CD4-positive, alpha-beta T cell treated with Interleukin-6 for 4 hours (primary cell): Measurements from ENCODE around the gene VCX.
"Not testable (repeated sequence)": the region's sequence is repeated elsewhere in the genome, so short reads cannot be mapped to it uniquely, and the experiment has no call there.

Source experiments
- DNase-seq: peaks from one replicate; pipeline ENCODE4 v3.0.0-alpha.2; 2020; ENCODE audit warnings: mixed read lengths

VCX gene

DNA sequence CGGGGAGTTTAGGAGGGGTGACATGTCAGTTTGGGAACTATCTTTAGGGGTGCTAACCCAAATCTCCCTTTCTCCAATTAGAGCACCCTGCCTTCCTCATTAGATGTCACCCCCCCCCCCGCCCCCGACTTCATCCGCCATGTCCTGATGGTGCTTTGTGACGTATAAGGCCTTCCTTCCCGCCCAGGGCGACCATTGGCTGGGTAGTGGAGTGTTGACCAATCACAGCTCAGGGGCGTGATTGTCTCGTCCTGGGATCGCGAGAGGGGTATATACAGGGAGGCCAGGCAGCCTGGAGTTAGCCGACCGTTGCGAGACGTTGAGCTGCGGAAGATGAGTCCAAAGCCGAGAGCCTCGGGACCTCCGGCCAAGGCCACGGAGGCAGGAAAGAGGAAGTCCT, at the start of gene VCX:
TSS of gene VCX (plus strand) at position 301 of the 400 bp plus-strand sequence. CDS start at position 334, 33 bp downstream.
- not testable (repeated sequence) for DNase-seq

DNA sequence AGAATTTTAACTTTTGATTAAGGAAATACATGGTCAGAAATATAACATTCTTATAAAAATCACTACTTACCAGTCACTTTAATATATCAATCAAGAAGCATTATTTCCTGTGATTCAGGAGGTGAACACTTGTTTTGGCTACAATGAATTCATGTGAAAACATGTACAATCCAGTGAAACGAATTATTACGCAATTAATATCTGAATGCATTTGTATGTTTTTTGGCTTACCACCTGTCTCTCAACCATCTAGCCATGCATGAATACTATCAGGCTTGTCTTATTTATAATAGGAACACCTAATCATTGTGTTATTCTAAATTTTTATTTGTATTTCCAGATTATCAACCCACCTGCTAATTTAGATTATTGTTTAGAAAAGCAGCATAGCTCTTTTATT, 44.6 kb upstream of the VCX start:
- DNase-seq, result no peak

DNA sequence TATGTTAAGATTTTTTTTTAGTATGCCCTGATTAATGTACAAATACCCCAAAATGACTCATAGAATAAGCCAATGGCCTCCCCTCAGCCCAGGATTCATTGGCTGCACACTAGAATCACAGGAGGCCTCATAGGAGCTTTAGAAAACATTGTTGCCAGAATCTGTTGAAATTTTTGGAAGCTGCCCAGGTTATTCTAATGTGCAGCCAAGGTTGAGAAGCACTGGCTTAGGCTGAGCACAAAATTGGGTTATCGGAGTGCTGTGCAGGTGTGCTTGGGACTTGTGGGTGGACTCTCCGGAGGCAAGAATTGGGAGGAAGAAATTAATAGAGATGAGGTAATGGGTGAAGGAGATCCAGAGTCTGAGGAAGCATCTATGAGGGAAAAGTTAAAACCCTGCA, 41.3 kb upstream of the VCX start:
- no peak for DNase-seq

DNA sequence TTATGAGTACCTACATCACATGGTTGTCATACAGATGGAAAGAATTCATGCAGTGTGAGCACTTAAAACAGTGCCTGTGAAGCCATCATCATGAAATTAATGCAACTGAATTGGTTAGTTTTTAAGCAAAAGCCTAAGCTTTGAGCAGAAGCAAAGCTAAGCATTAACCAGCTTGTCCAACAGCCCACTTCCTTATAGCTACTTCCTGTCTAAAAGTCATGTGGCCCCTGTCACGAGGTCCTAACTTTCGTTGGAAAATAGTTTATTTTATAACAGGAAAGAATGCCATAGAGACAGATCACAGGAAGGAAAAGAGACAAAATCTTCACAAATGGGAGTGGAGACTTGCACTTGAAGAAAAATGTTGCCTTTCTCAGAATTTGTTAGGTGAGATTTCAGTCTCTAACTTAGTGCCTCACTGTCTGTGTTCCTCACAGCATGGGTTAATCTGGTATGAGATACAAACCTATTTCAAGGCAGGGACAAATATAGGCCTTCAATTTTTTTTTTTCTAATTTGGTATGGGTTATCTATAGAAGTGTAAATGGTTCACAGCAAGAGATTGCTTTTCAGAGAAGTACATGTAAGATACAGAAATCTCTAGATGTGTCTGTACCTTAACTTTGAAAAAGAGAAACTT, 27.7 kb upstream of the VCX start:
- no peak for DNase-seq

DNA sequence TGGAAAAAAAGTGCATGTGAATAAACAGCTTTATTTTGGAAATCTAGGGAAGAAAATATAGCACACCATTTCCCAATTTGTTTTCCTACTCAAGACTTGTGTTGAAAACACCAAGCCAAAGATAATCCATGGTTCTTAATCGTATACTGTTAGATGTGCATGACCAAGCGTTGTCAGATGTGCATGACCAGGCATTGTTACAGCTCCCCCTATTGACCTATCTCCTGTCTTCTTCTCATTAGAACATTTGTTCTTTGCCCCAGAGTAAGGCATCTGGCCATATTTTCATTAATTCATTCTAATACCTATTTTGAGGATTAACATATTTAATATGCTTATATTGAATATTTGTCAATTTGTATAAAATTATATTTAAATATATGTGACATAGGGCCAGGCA, 14.4 kb upstream of the VCX start:
- DNase-seq, result no peak

DNA sequence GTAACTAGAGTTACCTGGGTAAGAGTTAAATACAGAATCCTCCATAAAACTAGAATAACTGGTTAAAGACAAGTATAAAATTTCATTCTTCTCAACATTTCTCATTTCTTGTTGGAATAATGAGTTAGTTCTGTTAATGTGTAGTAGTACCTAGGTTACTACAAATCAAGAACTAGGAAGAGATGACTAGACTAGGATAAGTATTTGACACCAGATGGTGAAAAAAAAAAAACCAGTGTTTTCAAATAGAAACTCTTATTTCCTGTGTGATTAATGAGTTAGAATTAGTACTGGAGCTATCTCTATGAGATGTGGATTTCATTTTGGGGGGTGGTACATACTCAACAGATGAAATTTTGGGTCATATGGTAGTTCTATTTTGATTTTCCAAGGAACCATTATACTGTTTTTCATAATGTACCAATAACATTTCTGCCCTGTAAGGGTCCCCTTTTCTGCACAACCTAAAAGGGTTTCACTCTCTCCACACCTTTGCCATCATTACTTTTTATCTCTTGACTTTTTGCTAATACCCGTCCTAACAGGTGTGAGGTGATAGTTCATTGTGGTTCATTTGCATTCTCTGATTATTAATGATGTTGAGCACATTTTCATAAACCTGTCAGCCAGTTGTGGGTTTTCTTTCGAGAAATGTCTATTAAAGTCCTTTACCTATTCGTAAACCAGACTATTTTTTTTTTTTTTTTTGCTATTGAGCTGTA, 1.7 kb upstream of the VCX start:
- no peak for DNase-seq

DNA sequence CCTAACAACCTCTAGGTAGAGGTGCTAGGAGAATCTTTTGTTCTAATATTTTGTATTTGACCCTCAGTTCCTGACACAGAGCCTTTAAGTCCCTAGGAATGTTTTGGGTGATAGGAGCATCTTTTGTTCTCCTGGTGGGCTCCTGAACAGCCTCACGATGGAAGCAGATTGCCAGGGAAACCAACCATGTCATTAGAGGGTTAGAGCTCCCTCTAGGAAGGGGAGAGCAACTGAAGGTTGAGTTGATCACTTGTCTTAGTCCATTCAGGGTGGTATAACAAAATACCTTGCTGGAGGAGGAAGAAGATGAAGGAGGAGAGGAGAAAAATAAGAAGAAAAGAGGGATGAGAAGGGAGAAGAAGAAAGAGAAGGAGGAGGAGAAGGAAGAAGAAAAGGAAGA, 9.2 kb downstream of the VCX start:
- no peak for DNase-seq

DNA sequence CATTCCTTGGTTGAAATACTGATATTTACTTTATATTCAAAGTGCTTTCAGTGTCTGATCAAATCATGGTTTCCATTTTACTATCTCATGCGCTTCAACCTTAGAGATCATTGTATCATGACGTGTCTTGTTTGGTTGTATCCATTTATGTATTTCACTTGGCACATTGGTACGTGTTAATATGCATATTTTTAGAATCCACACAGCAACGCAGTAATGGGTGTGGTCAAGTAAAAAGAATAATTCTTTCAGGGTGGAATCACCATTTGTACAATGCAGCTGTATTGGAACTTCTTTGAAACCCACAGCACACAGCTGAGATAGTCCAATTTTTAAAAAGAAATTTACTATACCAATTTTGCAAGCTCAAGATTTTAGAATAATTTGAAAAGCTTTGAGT, 29.1 kb downstream of the VCX start:
- DNase-seq, result no peak

DNA sequence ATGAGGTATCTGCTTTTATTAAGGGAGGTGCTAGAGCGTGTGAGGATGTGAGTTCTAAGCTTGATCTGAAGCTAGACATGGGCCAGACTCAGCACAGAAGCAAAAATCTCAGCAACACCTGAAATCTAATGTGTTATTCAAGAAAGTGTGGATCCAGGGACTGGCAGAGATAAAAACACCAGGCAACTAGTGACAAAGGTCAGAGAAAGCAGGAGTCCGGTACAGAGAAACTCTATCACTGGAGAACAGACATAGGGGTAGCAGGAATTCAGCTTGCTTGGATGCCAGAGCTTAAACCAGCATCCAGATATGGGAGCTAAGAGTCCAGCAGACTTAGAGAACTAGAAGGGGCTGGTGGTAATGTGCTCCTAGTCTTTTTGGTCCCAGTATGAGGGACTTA, 34.0 kb downstream of the VCX start:
- DNase-seq, result no peak

DNA sequence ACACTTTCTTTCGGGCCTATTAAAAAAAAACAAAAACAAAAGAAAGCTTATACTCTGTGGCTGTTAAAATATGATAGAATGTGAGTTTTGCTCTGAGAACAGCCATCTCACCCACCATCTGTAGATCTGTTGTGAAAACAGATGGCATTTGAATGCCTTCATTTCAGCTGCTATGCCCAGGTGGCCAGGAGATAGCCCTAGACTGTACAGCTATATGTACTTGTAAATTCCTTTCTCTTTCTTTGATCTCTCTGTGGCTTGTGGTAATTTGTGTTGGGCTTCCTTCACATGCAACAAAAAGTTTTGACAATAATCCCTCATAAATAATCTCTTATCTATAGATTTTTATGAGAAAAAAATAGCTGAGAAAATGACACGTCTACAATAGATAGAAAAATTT, 46.2 kb downstream of the VCX start:
- DNase-seq, result no peak

DNA sequence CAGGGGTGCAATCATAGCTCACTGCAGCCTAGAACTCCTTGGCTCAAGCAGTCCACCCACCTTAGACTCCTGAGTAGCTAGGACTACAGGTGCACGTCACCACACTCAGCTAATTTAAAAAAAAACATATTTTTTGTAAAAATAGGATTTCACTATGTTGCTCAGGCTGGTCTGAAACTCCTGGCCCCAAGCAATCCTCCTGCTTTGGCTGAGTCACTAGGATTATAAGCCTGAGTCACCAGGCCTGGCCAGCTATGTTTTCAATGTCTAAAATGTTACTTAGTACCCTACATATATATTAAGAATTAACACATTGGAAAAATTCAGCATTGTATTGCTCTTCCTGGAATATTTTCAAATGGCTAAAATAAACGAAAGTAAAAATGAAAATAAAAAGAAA, 46.7 kb downstream of the VCX start:
- DNase-seq, result no peak

DNA sequence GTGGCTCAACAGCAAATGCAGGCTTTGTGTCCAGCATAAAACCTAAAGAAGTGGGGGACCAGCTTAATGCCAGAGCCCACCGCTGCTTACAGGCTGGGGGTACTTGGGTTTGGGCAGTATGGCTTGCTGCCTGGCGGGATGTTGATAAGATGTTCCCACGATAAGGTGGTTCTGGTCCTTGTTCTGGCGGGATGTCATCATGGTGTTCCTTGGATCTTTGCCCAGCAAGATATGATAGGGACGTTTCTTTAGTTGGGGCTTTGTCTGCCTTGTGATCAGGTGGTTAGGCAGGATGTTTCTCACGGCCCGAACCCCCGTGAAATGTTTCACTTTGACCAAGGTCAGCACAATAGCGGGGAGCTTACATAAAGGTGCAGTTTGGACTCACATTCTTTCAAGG, 49.0 kb downstream of the VCX start:
- DNase-seq, result no peak
